Skeletal muscle satellite cell (primary cell): ENCODE measurements around the gene CRK.
A peak's percentile ranks its signal among the peaks of the same experiment; 100 is the strongest.
"Not testable (repeated sequence)": the region's sequence is repeated elsewhere in the genome, so short reads cannot be mapped to it uniquely, and the experiment has no call there.

ENCODE experiments used
- H3K27me3 ChIP-seq: 2 replicates; pipeline ENCODE4 v1.7.0; 2013; ENCODE audit warnings: low read length; ENCODE audit not compliant: control insufficient read depth, insufficient read depth
- H3K36me3 ChIP-seq: 2 replicates; pipeline ENCODE4 v1.7.0; 2013; ENCODE audit warnings: mild to moderate bottlenecking, control low read depth, low read length; ENCODE audit not compliant: insufficient read depth
- H3K4me1 ChIP-seq: 2 replicates; pipeline ENCODE4 v1.7.0; 2013; ENCODE audit warnings: low read length; ENCODE audit not compliant: control insufficient read depth, insufficient read depth
- H3K4me2 ChIP-seq: 2 replicates; pipeline ENCODE4 v1.7.0; 2013; ENCODE audit warnings: mild to moderate bottlenecking, low read length
- H3K4me3 ChIP-seq: 2 replicates; pipeline ENCODE4 v1.7.0; 2013; ENCODE audit warnings: low read length
- H3K9ac ChIP-seq: 2 replicates; pipeline ENCODE4 v1.7.0; 2013; ENCODE audit warnings: mild to moderate bottlenecking, low read depth, low read length, moderate library complexity
- H3K9me3 ChIP-seq: replicated peaks from 2 replicates; pipeline ENCODE4 v1.7.0; 2013; ENCODE audit warnings: mild to moderate bottlenecking, control low read depth, low read length

Gene CRK

DNA sequence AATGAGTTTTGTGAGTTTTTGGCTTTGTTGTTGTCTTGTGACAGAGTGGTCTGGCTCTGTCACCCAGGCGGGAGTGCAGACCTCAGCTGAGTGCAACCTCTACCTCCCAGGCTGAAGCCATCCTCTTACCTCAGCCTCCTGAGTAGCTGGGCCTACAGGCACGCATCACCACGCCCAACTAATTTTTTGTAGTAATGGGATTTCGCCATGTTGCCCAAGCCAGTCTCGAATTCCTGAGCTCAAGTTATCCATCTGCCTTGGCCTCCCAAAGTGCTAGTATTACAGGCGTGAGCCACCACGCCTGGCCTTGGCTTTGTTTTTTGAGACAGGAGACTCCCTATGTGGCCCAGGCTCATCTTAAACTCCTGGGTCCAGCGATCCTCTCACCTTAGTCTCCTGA lies 15.1 kb downstream of the CRK start:
- no peak overlapping the region for H3K4me2 ChIP-seq
- peaks cover 23% of the 10 kb centered on the region for H3K36me3 ChIP-seq
- H3K9ac ChIP-seq: no peak overlapping the region
- H3K4me1 ChIP-seq: peaks cover 12% of the 10 kb centered on the region
- H3K4me3 ChIP-seq: no peak overlapping the region
- H3K27me3 ChIP-seq: no peaks in the 10 kb centered on the region
- no peaks in the 10 kb centered on the region for H3K9me3 ChIP-seq

DNA sequence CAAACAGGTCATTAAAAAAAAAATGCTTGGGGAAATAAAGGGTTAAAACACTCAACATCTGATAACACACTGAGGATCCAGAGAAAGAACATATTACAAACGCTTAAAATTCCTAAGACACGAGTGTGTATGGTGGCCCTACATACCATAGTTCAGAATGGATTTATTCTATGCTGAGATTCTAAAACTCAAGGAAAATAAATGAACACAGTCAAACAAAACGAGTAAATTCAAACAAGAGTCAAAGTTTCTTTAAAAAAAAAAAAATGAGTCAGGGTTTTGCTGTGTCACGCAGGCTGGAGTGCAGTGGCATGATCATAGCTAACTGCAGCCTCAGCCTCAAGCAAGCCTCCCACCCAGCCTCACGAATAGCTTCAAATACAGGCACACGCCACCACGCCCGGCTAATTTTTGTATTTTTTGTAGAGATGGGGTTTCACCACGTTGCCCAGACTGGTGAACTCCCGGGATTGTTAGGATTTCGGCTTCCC lies 17.4 kb downstream of the CRK start:
- Histone ChIP-seq H3K4me2 (peak overlapping the region; percentile 63), H3K36me3 (peaks cover 41% of the 10 kb centered on the region), H3K4me1 (peaks cover 12% of the 10 kb centered on the region), H3K9me3 (no peaks in the 10 kb centered on the region), H3K27me3 (no peaks in the 10 kb centered on the region), H3K9ac (peak overlapping the region; percentile 33), H3K4me3 (no peak overlapping the region)

DNA sequence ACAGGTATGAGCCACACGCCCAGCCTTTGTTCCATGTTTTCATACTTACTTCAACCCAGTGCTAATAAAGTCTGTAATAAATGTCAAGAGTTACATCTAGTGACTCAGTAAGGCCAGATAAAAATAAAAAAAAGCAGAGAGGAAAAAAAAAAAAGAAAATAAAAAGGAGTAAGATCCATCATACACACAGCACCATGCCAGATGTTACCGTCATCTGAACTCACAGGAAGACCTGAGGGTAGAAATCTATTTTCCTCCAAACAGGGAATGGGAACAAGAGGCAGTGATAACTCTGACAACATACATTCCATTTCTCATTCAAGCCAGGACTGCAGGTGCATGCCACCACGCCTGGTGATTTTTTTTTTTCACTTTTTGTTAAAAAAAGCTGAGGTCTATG lies 20.7 kb downstream of the CRK start:
- Histone ChIP-seq H3K9ac (no peak overlapping the region), H3K9me3 (no peaks in the 10 kb centered on the region), H3K27me3 (no peaks in the 10 kb centered on the region), H3K4me2 (no peak overlapping the region), H3K36me3 (peaks cover 52% of the 10 kb centered on the region), H3K4me1 (peaks cover 12% of the 10 kb centered on the region), H3K4me3 (no peak overlapping the region)

DNA sequence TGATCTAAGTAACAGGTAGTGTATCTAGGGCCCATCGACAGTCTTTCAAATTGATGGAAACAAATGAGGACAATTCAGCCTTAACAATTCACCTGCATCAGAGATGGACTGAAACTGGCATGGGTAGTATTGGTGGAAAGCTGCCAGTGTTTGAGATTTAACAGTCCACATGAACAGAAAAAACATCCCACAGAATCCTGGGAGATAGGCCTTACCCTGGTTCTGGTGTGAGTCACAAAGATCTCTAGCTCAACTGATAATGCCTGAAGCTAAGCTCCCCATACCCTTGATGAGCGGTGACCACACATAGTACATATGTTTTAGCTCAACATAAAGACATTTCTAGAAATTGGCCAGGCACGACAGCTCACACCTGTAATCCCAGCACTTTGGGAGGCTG lies 21.9 kb downstream of the CRK start:
- Histone ChIP-seq H3K27me3 (no peaks in the 10 kb centered on the region), H3K36me3 (peaks cover 52% of the 10 kb centered on the region), H3K4me1 (peaks cover 12% of the 10 kb centered on the region), H3K4me2 (no peak overlapping the region), H3K9me3 (no peaks in the 10 kb centered on the region), H3K9ac (no peak overlapping the region), H3K4me3 (no peak overlapping the region)

DNA sequence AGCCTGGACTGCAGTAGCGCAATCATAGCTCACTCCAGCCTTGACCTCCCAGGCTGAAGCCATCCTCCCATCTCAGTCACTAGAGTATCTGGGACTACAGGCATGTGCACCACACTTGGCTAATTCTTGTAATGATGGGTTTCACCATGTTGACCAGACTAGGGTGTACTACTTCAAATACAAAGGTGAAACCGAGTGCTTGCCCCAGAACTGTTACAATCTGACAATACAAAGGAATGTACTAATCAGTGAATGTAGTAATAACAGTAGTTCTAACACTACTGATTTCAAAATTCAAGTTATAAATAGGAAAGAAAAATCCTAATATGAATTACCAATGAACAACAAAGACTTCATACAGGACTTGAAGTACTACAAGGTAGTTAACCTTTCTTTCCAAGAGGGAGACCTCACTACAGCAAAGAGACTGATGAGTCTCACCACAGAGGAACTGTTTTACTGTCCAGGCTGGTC lies 24.4 kb downstream of the CRK start:
- no peak overlapping the region for H3K9ac ChIP-seq
- H3K4me2 ChIP-seq: no peak overlapping the region
- H3K4me1 ChIP-seq: no peaks in the 10 kb centered on the region
- H3K9me3 ChIP-seq: no peaks in the 10 kb centered on the region
- peaks cover 48% of the 10 kb centered on the region for H3K36me3 ChIP-seq
- no peak overlapping the region for H3K4me3 ChIP-seq
- H3K27me3 ChIP-seq: no peaks in the 10 kb centered on the region

DNA sequence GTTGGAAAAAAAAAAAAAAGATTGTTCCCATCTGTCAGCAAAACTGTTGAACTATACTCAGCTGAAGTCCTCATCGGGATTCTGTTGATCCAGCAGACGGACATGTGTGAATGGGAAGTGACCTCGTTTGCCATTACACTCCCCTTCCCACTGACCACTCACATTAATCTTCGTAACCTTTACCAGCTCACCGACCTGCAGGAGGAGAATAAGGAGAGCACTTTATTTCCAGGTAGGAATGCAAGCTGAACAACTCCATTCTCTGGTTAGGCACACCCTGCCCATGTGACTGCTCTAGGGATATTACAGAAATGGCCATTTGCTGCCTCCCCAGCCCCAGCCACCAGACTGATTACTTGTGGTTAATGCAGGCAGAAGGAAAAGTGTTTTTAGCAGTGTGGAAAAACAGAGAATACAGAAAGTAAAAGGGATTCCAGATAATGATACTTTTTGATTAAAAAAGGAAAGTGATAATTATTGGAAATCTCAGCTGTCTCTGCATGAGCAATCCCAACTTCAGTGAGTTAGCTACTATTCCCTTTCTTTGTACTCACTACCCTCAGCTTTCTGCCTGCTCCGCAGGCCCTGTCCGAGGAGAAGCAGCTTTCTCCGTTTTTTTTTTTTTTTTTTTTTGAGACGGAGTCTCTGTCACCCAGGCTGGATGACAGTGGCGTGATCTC lies 32.4 kb downstream of the CRK start:
- no peaks in the 10 kb centered on the region for H3K27me3 ChIP-seq
- H3K4me1 ChIP-seq: peaks cover 28% of the 10 kb centered on the region
- peaks cover 45% of the 10 kb centered on the region for H3K36me3 ChIP-seq
- peak overlapping the region; percentile 48 for H3K9ac ChIP-seq
- H3K4me3 ChIP-seq: no peak overlapping the region
- H3K9me3 ChIP-seq: no peaks in the 10 kb centered on the region
- H3K4me2 ChIP-seq: peak overlapping the region; percentile 65

DNA sequence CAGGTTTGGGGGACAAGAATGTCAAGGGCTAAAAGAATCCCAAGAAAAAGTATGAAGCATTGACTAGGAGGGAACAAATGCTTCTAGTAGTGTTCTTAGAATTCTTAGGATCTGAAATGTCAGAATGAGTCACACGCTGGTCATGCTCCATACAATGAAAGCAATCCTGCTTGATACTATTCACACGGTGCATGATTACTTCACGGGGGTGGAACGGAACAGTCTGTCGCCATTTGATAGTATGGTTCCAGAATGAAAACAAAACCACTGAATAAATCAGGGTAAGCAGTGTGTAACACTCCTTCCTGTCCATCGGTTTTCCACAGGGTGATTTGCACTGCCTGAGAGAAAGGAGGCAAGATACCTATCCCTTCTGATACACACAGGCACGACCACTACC lies 33.1 kb downstream of the CRK start:
- no peaks in the 10 kb centered on the region for H3K9me3 ChIP-seq
- no peak overlapping the region for H3K4me3 ChIP-seq
- H3K9ac ChIP-seq: peak overlapping the region; percentile 48
- no peaks in the 10 kb centered on the region for H3K27me3 ChIP-seq
- H3K36me3 ChIP-seq: peaks cover 48% of the 10 kb centered on the region
- peak overlapping the region; percentile 65 for H3K4me2 ChIP-seq
- peaks cover 28% of the 10 kb centered on the region for H3K4me1 ChIP-seq

DNA sequence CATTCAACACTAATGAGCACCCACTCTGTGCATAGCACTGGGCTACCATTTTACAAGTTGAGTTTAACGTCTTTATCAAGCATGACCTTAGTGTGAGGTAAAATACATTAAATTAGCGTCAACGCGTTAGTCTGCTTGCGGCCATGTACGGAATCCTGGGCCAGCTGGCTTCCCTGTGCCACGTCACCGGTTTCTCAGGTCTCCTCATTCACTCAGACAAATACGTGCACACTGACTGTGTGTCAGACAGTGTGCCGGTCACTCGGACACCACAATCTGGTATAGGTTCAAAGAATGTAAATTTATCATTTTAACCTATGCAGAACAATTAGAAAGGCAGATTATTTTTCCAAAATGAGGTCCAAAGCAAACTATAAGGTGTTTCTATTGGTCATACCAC lies 34.6 kb downstream of the CRK start:
- Histone ChIP-seq H3K4me3 (no peak overlapping the region), H3K27me3 (no peaks in the 10 kb centered on the region), H3K36me3 (peaks cover 53% of the 10 kb centered on the region), H3K4me2 (no peak overlapping the region), H3K9ac (no peak overlapping the region), H3K4me1 (peaks cover 28% of the 10 kb centered on the region), H3K9me3 (no peaks in the 10 kb centered on the region)

DNA sequence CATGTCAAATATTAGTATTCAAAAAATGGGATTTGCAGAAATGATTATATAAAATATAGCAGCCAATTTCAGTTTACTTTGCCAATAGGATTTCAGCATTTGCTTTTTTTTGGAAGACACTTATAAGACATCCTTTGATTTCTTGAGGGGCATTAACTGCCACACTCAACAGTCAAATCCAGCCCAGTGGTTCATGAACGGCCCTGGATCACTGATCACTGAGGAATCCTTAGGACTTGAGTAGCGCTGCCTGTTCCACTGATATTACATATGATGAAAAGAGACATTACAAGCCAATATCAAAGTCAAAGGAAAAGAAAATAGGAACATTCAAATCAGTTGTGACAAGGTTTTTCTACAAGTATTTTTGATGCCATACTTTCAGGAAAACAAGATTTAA lies 35.1 kb downstream of the CRK start:
- H3K27me3 ChIP-seq: no peaks in the 10 kb centered on the region
- H3K4me2 ChIP-seq: no peak overlapping the region
- peaks cover 49% of the 10 kb centered on the region for H3K36me3 ChIP-seq
- no peaks in the 10 kb centered on the region for H3K9me3 ChIP-seq
- H3K4me1 ChIP-seq: peaks cover 28% of the 10 kb centered on the region
- no peak overlapping the region for H3K4me3 ChIP-seq
- H3K9ac ChIP-seq: no peak overlapping the region

DNA sequence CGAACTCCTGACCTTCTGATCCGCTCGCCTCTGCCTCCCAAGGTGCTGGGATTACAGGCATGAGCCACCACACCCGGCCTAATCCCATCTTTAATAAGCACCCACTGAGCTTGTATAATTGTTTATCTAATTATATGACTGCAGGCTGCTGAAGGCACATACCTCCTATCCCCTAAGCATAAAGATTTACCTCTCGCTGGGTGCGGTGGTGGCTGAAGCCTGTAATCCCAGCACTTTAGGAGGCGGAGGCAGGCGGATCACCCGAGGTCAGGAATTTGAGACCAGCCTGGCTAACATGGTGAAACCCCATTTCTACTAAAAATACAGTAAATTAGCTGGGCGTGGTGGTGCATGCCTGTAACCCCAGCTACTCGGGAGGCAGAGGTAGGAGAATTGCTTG lies 35.9 kb downstream of the CRK start:
- H3K9ac ChIP-seq: no peak overlapping the region
- H3K36me3 ChIP-seq: peaks cover 41% of the 10 kb centered on the region
- no peak overlapping the region for H3K4me2 ChIP-seq
- no peaks in the 10 kb centered on the region for H3K27me3 ChIP-seq
- no peak overlapping the region for H3K4me3 ChIP-seq
- H3K9me3 ChIP-seq: no peaks in the 10 kb centered on the region
- peaks cover 28% of the 10 kb centered on the region for H3K4me1 ChIP-seq

DNA sequence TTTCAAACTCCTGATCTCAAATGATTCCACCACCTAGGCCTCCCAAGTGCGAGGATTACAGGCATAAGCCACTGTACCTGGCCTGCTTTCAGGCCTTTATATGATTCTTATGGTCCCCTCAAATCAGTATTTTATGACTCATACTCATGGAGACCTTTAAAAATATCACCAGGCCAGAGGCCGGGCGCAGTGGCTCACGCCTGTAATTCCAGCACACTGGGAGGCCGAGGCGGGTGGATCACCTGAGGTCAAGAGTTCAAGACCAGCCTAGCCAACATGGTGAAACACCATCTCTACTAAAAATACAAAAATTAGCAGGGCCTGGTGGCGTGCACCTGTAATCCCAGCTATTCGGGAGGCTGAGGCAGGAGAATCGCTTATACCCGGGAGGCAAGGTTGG lies 37.6 kb downstream of the CRK start:
- H3K9me3 ChIP-seq, H3K9ac ChIP-seq, H3K4me3 ChIP-seq, H3K4me2 ChIP-seq, H3K27me3 ChIP-seq: not testable (repeated sequence)
- Histone ChIP-seq H3K4me1 (peaks cover 29% of the 10 kb centered on the region), H3K36me3 (peaks cover 35% of the 10 kb centered on the region)

DNA sequence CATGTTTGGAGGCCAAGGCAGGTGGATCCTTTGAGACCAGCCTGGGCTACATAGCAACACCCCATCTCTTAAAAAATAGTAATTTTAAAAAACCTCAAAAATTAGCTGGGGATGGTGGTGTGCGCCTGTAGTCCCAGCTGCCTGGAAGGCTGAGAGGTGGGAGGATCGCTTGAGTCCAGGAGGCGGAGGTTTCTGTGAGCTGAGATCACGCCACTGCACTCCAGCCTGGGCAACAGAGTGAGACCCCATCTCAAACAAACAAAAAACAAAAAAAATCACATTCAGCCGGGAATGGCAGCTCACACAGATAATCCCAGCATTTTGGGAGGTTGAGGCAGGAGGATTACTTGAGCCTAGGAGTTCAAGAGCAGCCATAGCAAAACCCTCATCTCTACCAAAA lies 39.6 kb downstream of the CRK start:
- no peaks in the 10 kb centered on the region for H3K27me3 ChIP-seq
- no peak overlapping the region for H3K4me3 ChIP-seq
- no peaks in the 10 kb centered on the region for H3K9me3 ChIP-seq
- no peak overlapping the region for H3K9ac ChIP-seq
- H3K4me2 ChIP-seq: no peak overlapping the region
- peaks cover 23% of the 10 kb centered on the region for H3K4me1 ChIP-seq
- H3K36me3 ChIP-seq: peaks cover 27% of the 10 kb centered on the region
